Measurements from ENCODE around the gene CCDC174.

GRCh38 chr3:14664170-14664569 lies 12.6 kb downstream of the CCDC174 start:
- no peak for TF ChIP-seq CTCF (IDR thresholded peaks at IDR 0.05)
- no peak for TF ChIP-seq POLR2A (IDR thresholded peaks at IDR 0.05)

Measured in thyroid gland (tissue), 4 donors.